OCI-LY7 (cell line): ENCODE results near the gene ZFR. TPM values are rescaled to one million over a fixed set of nuclear protein-coding genes. Genes with fewer than 3 reads are reported as not detected.

ENCODE experiments used
- BruUV-seq: library from RNA; stranded (reverse); fragments of 400-500 nt; replicated peaks from 2 replicates; lab custom pipeline; 2021; lab: Mats Ljungman, UMichigan
- CTCF ChIA-PET: fragments of 300-600 bp; sonication (Branson Sonifier 250); formaldehyde crosslinking; loops from one replicate; lab custom pipeline; 2022; ENCODE audit warnings: antibody characterized with exemption; ENCODE audit not compliant: unreplicated experiment; lab: Charles Lee
- POLR2A ChIA-PET: fragments of 300-600 bp; sonication (Branson Sonifier 250); formaldehyde crosslinking; loops from one replicate; lab custom pipeline; 2022; ENCODE audit warnings: antibody characterized with exemption; lab: Charles Lee
- DNase-seq: peaks from one replicate; pipeline ENCODE4 v3.0.0-alpha.2; 2015; ENCODE audit warnings: low spot score
- H2AFZ ChIP-seq: fragments of 200-600 bp; sonication (generic), shearing (Covaris generic); 2 replicates; pipeline ENCODE4 v1.6.1; 2014; ENCODE audit warnings: mild to moderate bottlenecking, antibody characterized with exemption, low read length, moderate library complexity
- H3K27ac ChIP-seq: fragments of 200-600 bp; sonication (generic); 2 replicates; pipeline ENCODE4 v1.5.1; 2014; ENCODE audit warnings: mixed run types, low read depth, mild to moderate bottlenecking, moderate library complexity, low read length, inconsistent platforms; ENCODE audit not compliant: poor library complexity, severe bottlenecking
- H3K36me3 ChIP-seq: fragments of 200-600 bp; sonication (generic); 2 replicates; pipeline ENCODE4 v1.6.1; 2014; ENCODE audit warnings: mild to moderate bottlenecking, antibody characterized with exemption, low read length, moderate library complexity, mixed read lengths; ENCODE audit not compliant: insufficient read depth
- H3K4me1 ChIP-seq: fragments of 200-600 bp; sonication (generic); 2 replicates; pipeline ENCODE4 v1.5.1; 2014; ENCODE audit warnings: mild to moderate bottlenecking, low read length; ENCODE audit not compliant: insufficient read depth, poor library complexity, severe bottlenecking
- H3K4me2 ChIP-seq: fragments of 200-600 bp; sonication (generic); 2 replicates; pipeline ENCODE4 v1.6.1; 2014; ENCODE audit warnings: mild to moderate bottlenecking, low read length
- H3K4me3 ChIP-seq: fragments of 200-600 bp; sonication (generic); 2 replicates; pipeline ENCODE4 v1.5.1; 2014; ENCODE audit warnings: mild to moderate bottlenecking, low read depth, low read length; ENCODE audit not compliant: poor library complexity, severe bottlenecking
- H3K79me2 ChIP-seq: fragments of 200-600 bp; sonication (generic); 2 replicates; pipeline ENCODE4 v1.6.1; 2016; ENCODE audit warnings: low read depth, mild to moderate bottlenecking, low read length, moderate library complexity, mixed read lengths; ENCODE audit not compliant: insufficient read depth
- H3K9me2 ChIP-seq: fragments of 200-600 bp; sonication (generic); 2 replicates; pipeline ENCODE4 v1.6.1; 2016; ENCODE audit warnings: mild to moderate bottlenecking, low read length, mixed read lengths; ENCODE audit not compliant: insufficient read depth
- H3K9me3 ChIP-seq: fragments of 200-600 bp; sonication (generic); 2 replicates; pipeline ENCODE4 v1.6.1; 2014; ENCODE audit warnings: mild to moderate bottlenecking, mixed run types, low read length, mixed read lengths
- H4K20me1 ChIP-seq: fragments of 200-600 bp; sonication (generic); 2 replicates; pipeline ENCODE4 v1.6.1; 2014; ENCODE audit warnings: mild to moderate bottlenecking, antibody characterized with exemption, low read length, moderate library complexity, mixed read lengths; ENCODE audit not compliant: insufficient read depth
- CTCF ChIP-seq: fragments of 200-600 bp; sonication (generic); conservative IDR thresholded peaks from 2 replicates; pipeline ENCODE4 v1.5.1; 2014; ENCODE audit warnings: mild to moderate bottlenecking, antibody characterized with exemption, low read length, moderate library complexity, mixed read lengths
- EZH2phosphoT487 ChIP-seq: fragments of 200-600 bp; sonication (generic); IDR thresholded peaks from 2 replicates; pipeline ENCODE4 v1.6.1; 2018; ENCODE audit warnings: low read depth, borderline replicate concordance, mild to moderate bottlenecking, mixed run types, antibody characterized with exemption, low read length, moderate library complexity, mixed read lengths
- intact Hi-C: fragments of 100-400 bp; cut with micrococcal nuclease; formaldehyde crosslinking; loops from one replicate; pipeline ENCODE4 v1.10.0; 2022; ENCODE audit not compliant: unreplicated experiment
- total RNA-seq, 2 experiments: library from RNA; depleted of rRNA in 1 of 2; stranded (reverse); fragments of >200 nt in 1 of 2; shearing (Covaris generic) in 1 of 2; gene quantifications; 2 replicates each; pipeline ENCODE4 v1.2.3, GENCODE V29; 2014 to 2022

The ZFR gene
- total RNA-seq, 2 experiments from 2014 or later = 54.8 to 63.4 TPM

GRCh38 chr5:32482193-32482592, 37.7 kb upstream of the ZFR start:
- Histone ChIP-seq H3K27ac (no peak overlapping the region), H3K4me3 (no peak overlapping the region), H4K20me1 (no peaks in the 10 kb centered on the region), H3K36me3 (no peaks in the 10 kb centered on the region), H3K4me2 (no peak overlapping the region), H3K9me3 (no peaks in the 10 kb centered on the region), H3K79me2 (no peaks in the 10 kb centered on the region), H3K4me1 (no peaks in the 10 kb centered on the region), H2AFZ (no peak overlapping the region), H3K9me2 (no peaks in the 10 kb centered on the region)
- intact Hi-C loops = no loop called here
- no peak for DNase-seq
- BruUV-seq = no TSS peak
- ChIA-PET POLR2A (interaction anchor here (1.2 kb wide), 1 partner anchor 24 kb away, joined by 4 read pairs; no protein-coding TSS in a partner anchor), CTCF (no interaction called here)
- TF ChIP-seq CTCF (no peak), EZH2phosphoT487 (no peak)

- no peaks in the 10 kb centered on the region for H3K4me1 ChIP-seq
- no peaks in the 10 kb centered on the region for H4K20me1 ChIP-seq
- no peak overlapping the region for H3K4me3 ChIP-seq
- no peak overlapping the region for H3K4me2 ChIP-seq
- DNase-seq = no peak
- CTCF ChIA-PET = no interaction called here
- intact Hi-C loops = no loop called here
- no peak for TF ChIP-seq CTCF
- no peak for TF ChIP-seq EZH2phosphoT487
- no peaks in the 10 kb centered on the region for H3K9me3 ChIP-seq
- H3K79me2 ChIP-seq = no peaks in the 10 kb centered on the region
- POLR2A ChIA-PET = no interaction called here
- no peaks in the 10 kb centered on the region for H3K9me2 ChIP-seq
- no peak overlapping the region for H2AFZ ChIP-seq
- H3K36me3 ChIP-seq = no peaks in the 10 kb centered on the region
- BruUV-seq = no TSS peak
- H3K27ac ChIP-seq = no peak overlapping the region
Measured at GRCh38 chr5:32479096-32479495, 34.6 kb upstream of the ZFR start.

GRCh38 chr5:32476891-32477290, 32.4 kb upstream of the ZFR start:
- POLR2A ChIA-PET = interaction anchor here (0.6 kb wide), 1 partner anchor 916 kb away, joined by 5 read pairs; no protein-coding TSS in a partner anchor
- CTCF ChIA-PET = no interaction called here
- no TSS peak for BruUV-seq

More at GRCh38 chr5:32476891-32477290, 32.4 kb upstream of the ZFR start:
- no peaks in the 10 kb centered on the region for H3K79me2 ChIP-seq
- no peaks in the 10 kb centered on the region for H3K9me2 ChIP-seq
- H3K36me3 ChIP-seq = no peaks in the 10 kb centered on the region
- no peaks in the 10 kb centered on the region for H4K20me1 ChIP-seq
- H3K4me1 ChIP-seq = no peaks in the 10 kb centered on the region
- no peak overlapping the region for H3K4me2 ChIP-seq
- H3K9me3 ChIP-seq = no peaks in the 10 kb centered on the region
- H2AFZ ChIP-seq = no peak overlapping the region
- no peak for DNase-seq
- TF ChIP-seq CTCF = no peak
- TF ChIP-seq EZH2phosphoT487 = no peak
- intact Hi-C loops = no loop called here
- no peak overlapping the region for H3K4me3 ChIP-seq
- H3K27ac ChIP-seq = no peak overlapping the region
